Activated B cell treated with CpG ODN at 0.5 μM for 24 hours (primary cell): ENCODE results near the gene HIBCH. TPM values are rescaled to one million over a fixed set of nuclear protein-coding genes. Genes with fewer than 3 reads are reported as not detected.
A peak's percentile ranks its signal among the peaks of the same experiment; 100 is the strongest.
"Not testable (repeated sequence)": the region's sequence is repeated elsewhere in the genome, so short reads cannot be mapped to it uniquely, and the experiment has no call there.

Source experiments
- ATAC-seq: fragments of 200-7000 bp; cut with Tn5 transposase; one replicate; pipeline ENCODE4 v1.10.0; 2021; ENCODE audit warnings: low read depth, mild to moderate bottlenecking, moderate library complexity
- CTCF ChIA-PET: fragments of 350-600 bp; sonication (Branson Sonifier 250); formaldehyde crosslinking; loops from one replicate; lab custom pipeline; 2021; ENCODE audit warnings: antibody characterized with exemption; lab: Charles Lee
- POLR2A ChIA-PET: fragments of 350-600 bp; sonication (Branson Sonifier 250); formaldehyde crosslinking; loops from one replicate; lab custom pipeline; 2021; ENCODE audit warnings: antibody characterized with exemption; lab: Charles Lee
- DNase-seq: peaks from one replicate; pipeline ENCODE4 v3.0.0; 2022
- H3K27ac Mint-ChIP-seq: one replicate; pipeline ENCODE4 v1.8.0; 2020; ENCODE audit warnings: mixed read lengths
- H3K27me3 Mint-ChIP-seq: one replicate; pipeline ENCODE4 v1.8.0; 2021; ENCODE audit warnings: mixed read lengths
- H3K36me3 Mint-ChIP-seq: one replicate; pipeline ENCODE4 v1.8.0; 2021; ENCODE audit warnings: low read depth, mixed read lengths
- H3K4me1 Mint-ChIP-seq: one replicate; pipeline ENCODE4 v1.8.0; 2021; ENCODE audit warnings: mixed read lengths
- H3K4me3 Mint-ChIP-seq: one replicate; pipeline ENCODE4 v1.8.0; 2020; ENCODE audit warnings: mild to moderate bottlenecking, mixed read lengths
- H3K9me3 Mint-ChIP-seq: one replicate; pipeline ENCODE4 v1.8.0; 2020; ENCODE audit warnings: mixed read lengths
- CTCF ChIP-seq: fragments of 200-600 bp; IDR thresholded peaks from one replicate; pipeline ENCODE4 v1.8.0; 2022; ENCODE audit warnings: antibody characterized with exemption, mild to moderate bottlenecking
- intact Hi-C: fragments of 100-400 bp; cut with micrococcal nuclease; formaldehyde crosslinking; loops from one replicate; pipeline ENCODE4 v1.15.1; 2024
- total RNA-seq: library from RNA; stranded (reverse); gene quantifications from 2 replicates; pipeline ENCODE4 v1.2.3, GENCODE V29; 2022

The HIBCH gene
- total RNA-seq, 1 donor from 2014 or later = 21.2 TPM

- DNase-seq (no peak), ATAC-seq (no peak)
- ChIA-PET CTCF (no interaction called here), POLR2A (no interaction called here)
- Mint-ChIP-seq H3K9me3 (no peaks in the 10 kb centered on the region), H3K27me3 (no peaks in the 10 kb centered on the region), H3K27ac (no peak overlapping the region), H3K4me3 (no peak overlapping the region), H3K36me3 (peaks cover 2% of the 10 kb centered on the region), H3K4me1 (peaks cover 24% of the 10 kb centered on the region)
- no peak for TF ChIP-seq CTCF
- intact Hi-C loops = no loop called here
These were observed 43.3 kb upstream of the HIBCH start for GRCh38 chr2:190362894-190363293.

GRCh38 chr2:190361572-190361971, 41.9 kb upstream of the HIBCH start:
- Mint-ChIP-seq H3K27ac (no peak overlapping the region), H3K4me3 (no peak overlapping the region), H3K4me1 (peaks cover 24% of the 10 kb centered on the region), H3K36me3 (no peaks in the 10 kb centered on the region), H3K9me3 (no peaks in the 10 kb centered on the region), H3K27me3 (no peaks in the 10 kb centered on the region)
- ChIA-PET POLR2A (no interaction called here), CTCF (interaction anchor here (1.1 kb wide), 1 partner anchor 8 kb away, joined by 4 read pairs; no protein-coding TSS in a partner anchor)
- DNase-seq (no peak), ATAC-seq (no peak)
- intact Hi-C loops = no loop called here
- TF ChIP-seq CTCF = no peak

GRCh38 chr2:190360965-190361364, 41.3 kb upstream of the HIBCH start:
- no peaks in the 10 kb centered on the region for H3K36me3 Mint-ChIP-seq
- no peak overlapping the region for H3K4me3 Mint-ChIP-seq
- POLR2A ChIA-PET = no interaction called here
- H3K27ac Mint-ChIP-seq = no peak overlapping the region
- H3K4me1 Mint-ChIP-seq = peaks cover 24% of the 10 kb centered on the region
- no peak for ATAC-seq
- H3K9me3 Mint-ChIP-seq = no peaks in the 10 kb centered on the region
- CTCF ChIA-PET = interaction anchor here (1.1 kb wide), 1 partner anchor 9 kb away, joined by 4 read pairs; no protein-coding TSS in a partner anchor
- TF ChIP-seq CTCF = no peak
- no peak for DNase-seq
- intact Hi-C loops = loop anchor here (1.0 kb wide), 2 partner anchors 11 to 17 kb away; no protein-coding TSS in a partner anchor
- H3K27me3 Mint-ChIP-seq = no peaks in the 10 kb centered on the region

GRCh38 chr2:190360561-190360960, 40.9 kb upstream of the HIBCH start:
- peak overlapping the region; percentile 89 for H3K27ac Mint-ChIP-seq
- ChIA-PET POLR2A (interaction anchor here (0.9 kb wide), 1 partner anchor 169 kb away, joined by 3 read pairs; no protein-coding TSS in a partner anchor), CTCF (interaction anchor here (1.0 to 1.2 kb wide), 4 partner anchors 7 to 272 kb away, joined by 3 to 4 read pairs (median 4); no protein-coding TSS in a partner anchor)
- peaks cover 24% of the 10 kb centered on the region for H3K4me1 Mint-ChIP-seq
- no peak for TF ChIP-seq CTCF
- H3K4me3 Mint-ChIP-seq = peak overlapping the region; percentile 89
- intact Hi-C loops = loop anchor here (1.0 kb wide), 2 partner anchors 12 to 16 kb away; no protein-coding TSS in a partner anchor
- DNase-seq = no peak
- H3K36me3 Mint-ChIP-seq = no peaks in the 10 kb centered on the region
- no peak for ATAC-seq
- no peaks in the 10 kb centered on the region for H3K9me3 Mint-ChIP-seq
- no peaks in the 10 kb centered on the region for H3K27me3 Mint-ChIP-seq

GRCh38 chr2:190358655-190359448, 39.2 kb upstream of the HIBCH start:
- H3K4me3 Mint-ChIP-seq, ATAC-seq, intact Hi-C loops, H3K9me3 Mint-ChIP-seq, H3K36me3 Mint-ChIP-seq, DNase-seq, H3K27me3 Mint-ChIP-seq: not testable (repeated sequence)
- Mint-ChIP-seq H3K4me1 (peaks cover 24% of the 10 kb centered on the region), H3K27ac (peak overlapping the region; percentile 30)
- POLR2A ChIA-PET = interaction anchor here (1.0 kb wide), 1 partner anchor 15 kb away, joined by 7 read pairs; no protein-coding TSS in a partner anchor
- CTCF ChIA-PET = interaction anchor here (0.6 kb wide), 1 partner anchor 10 kb away, joined by 3 read pairs; no protein-coding TSS in a partner anchor
